H1 (cell line): ENCODE data around the gene PLPPR1. TPM values are rescaled to one million over a fixed set of nuclear protein-coding genes. Genes with fewer than 3 reads are reported as not detected.

Experiments
- POU5F1 ChIP-seq: IDR thresholded peaks from 2 replicates; pipeline ENCODE4 v1.6.1; 2011; ENCODE audit warnings: low read depth, mild to moderate bottlenecking, low read length, moderate library complexity
- RNF2 ChIP-seq: fragments of 200-900, 300-1000 bp; sonication (generic); IDR thresholded peaks from 2 replicates; pipeline ENCODE4 v1.7.1; 2016; ENCODE audit warnings: borderline replicate concordance, low read depth, mild to moderate bottlenecking, antibody characterized with exemption, low read length; ENCODE audit not compliant: poor library complexity, severe bottlenecking; ENCODE audit errors: missing control alignments
- polyA plus RNA-seq, 7 experiments: library from polyadenylated mRNA; depleted of rRNA in 3 of 7; stranded (reverse) in 5 of 7; unstranded in 2 of 7; fragments of >200 nt in 5 of 7; fragments of 200-250 nt in 2 of 7; gene quantifications; 1 replicate in 5 of 7; 2 replicates in 1 of 7; 4 replicates in 1 of 7; pipeline versions ENCODE4 v1.2.1 to v1.2.3, GENCODE V29; 2011 to 2013; ENCODE audit warnings: missing spikeins in 2 of 7, mixed read lengths in 2 of 7
- total RNA-seq: library from RNA; stranded (reverse); fragmentation: NEBNext Ultra II Directional; extraction: Animal tissue kit (Norgen Biotek cat#: 25700); gene quantifications from 2 replicates; pipeline ENCODE4 v1.2.1, GENCODE V29; 2021
- TF ChIP-seq, protein P1 (sequence below): IDR thresholded peaks from 2 replicates; pipeline ENCODE4 v1.6.1; 2012; ENCODE audit warnings: inconsistent platforms

Gene PLPPR1
- total and polyA plus RNA-seq, 2 of the 8 experiments (the other 6 are each of a cell fraction or from before 2014, with no cell fraction given), result 1.4 to 1.8 TPM

- TF ChIP-seq RNF2, result no peak
- TF ChIP-seq, protein P1, sequence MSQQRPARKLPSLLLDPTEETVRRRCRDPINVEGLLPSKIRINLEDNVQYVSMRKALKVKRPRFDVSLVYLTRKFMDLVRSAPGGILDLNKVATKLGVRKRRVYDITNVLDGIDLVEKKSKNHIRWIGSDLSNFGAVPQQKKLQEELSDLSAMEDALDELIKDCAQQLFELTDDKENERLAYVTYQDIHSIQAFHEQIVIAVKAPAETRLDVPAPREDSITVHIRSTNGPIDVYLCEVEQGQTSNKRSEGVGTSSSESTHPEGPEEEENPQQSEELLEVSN, result no peak
- TF ChIP-seq POU5F1, result no peak
These were observed 44.6 kb downstream of the PLPPR1 start (continued) for GRCh38 chr9:101073122-101073521.
